ACC112 (cell line): Measurements from ENCODE around the gene RSRC2.
A peak's percentile ranks its signal among the peaks of the same experiment; 100 is the strongest.
"Not testable (repeated sequence)": the region's sequence is repeated elsewhere in the genome, so short reads cannot be mapped to it uniquely, and the experiment has no call there.

Experiments
- H2AFZ ChIP-seq: fragments of 200-600 bp; sonication (generic); one replicate; pipeline ENCODE4 v1.6.0; 2017; ENCODE audit warnings: antibody characterized with exemption, low read length; ENCODE audit not compliant: unreplicated experiment
- H3K27ac ChIP-seq: fragments of 200-600 bp; sonication (generic); 2 replicates; pipeline ENCODE4 v1.5.1; 2014; ENCODE audit warnings: low read depth, mild to moderate bottlenecking, antibody characterized with exemption, low read length, moderate library complexity
- H3K27me3 ChIP-seq: fragments of 200-600 bp; sonication (generic); 2 replicates; pipeline ENCODE4 v1.6.1; 2014; ENCODE audit warnings: mild to moderate bottlenecking, antibody characterized with exemption, low read length, moderate library complexity, mixed read lengths; ENCODE audit not compliant: insufficient read depth
- H3K36me3 ChIP-seq: fragments of 200-600 bp; sonication (generic); 2 replicates; pipeline ENCODE4 v1.6.1; 2016; ENCODE audit warnings: mild to moderate bottlenecking, antibody characterized with exemption, low read length, moderate library complexity, mixed read lengths; ENCODE audit not compliant: insufficient read depth
- H3K4me1 ChIP-seq: fragments of 200-600 bp; sonication (generic); one replicate; pipeline ENCODE4 v1.6.1; 2016; ENCODE audit warnings: low read length, mixed read lengths; ENCODE audit not compliant: insufficient read depth, unreplicated experiment, control insufficient read depth
- H3K4me3 ChIP-seq: fragments of 200-600 bp; sonication (generic); 2 replicates; pipeline ENCODE4 v1.5.1; 2014; ENCODE audit warnings: mild to moderate bottlenecking, low read depth, low read length
- H3K79me2 ChIP-seq: fragments of 200-600 bp; sonication (generic); one replicate; pipeline ENCODE4 v1.6.0; 2016; ENCODE audit warnings: low read length; ENCODE audit not compliant: control insufficient read depth, unreplicated experiment, insufficient read depth

The RSRC2 gene, protein sequence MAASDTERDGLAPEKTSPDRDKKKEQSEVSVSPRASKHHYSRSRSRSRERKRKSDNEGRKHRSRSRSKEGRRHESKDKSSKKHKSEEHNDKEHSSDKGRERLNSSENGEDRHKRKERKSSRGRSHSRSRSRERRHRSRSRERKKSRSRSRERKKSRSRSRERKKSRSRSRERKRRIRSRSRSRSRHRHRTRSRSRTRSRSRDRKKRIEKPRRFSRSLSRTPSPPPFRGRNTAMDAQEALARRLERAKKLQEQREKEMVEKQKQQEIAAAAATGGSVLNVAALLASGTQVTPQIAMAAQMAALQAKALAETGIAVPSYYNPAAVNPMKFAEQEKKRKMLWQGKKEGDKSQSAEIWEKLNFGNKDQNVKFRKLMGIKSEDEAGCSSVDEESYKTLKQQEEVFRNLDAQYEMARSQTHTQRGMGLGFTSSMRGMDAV

DNA sequence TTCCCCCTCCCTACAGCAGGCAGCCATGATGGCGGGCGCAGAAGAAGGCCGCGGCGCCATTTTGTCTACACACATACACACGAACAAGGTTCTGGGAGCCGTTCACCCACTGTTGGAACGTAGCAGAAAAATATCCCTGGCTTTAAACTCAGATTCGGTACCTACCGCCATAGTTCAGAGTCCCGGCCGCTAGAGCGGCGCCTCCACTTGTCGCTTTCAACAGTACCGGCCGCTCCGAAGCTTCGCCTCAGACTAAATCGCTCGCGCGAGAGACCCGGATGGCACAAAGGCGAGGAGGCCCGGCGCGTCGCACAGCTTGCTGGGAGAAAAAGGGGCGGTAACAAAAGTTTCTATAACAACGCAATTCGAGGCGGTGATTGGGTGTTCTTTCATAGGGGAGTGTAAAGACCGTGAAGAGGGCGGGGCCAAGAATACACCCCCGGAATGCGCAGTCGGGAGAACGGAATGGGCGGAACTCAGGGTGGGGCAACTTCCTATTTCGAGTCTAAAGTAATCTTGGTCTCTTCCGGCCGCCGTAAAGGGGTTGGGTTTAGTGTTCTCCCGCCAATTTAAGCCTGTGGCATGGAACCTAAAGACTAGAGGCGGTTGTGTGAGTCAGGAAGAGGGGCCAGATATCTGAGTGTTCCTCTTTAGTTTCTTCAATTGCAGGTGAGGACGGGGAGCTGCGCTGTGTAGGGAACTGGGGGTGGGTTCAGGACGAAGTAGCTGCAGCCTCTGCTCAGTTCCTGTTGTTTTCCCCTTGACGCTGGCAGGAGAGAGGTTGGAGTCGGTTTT is at the start of gene RSRC2, which contains the start of gene KNTC1:
Gene RSRC2 (minus strand): TSS at position 254 of the 795 bp plus-strand sequence. CDS start 83 bp downstream, at position 171.
Gene KNTC1 (plus strand): TSS at position 567 of the 795 bp plus-strand sequence. CDS start 2,815 bp downstream, outside the sequence.
- Histone ChIP-seq H3K27me3 (no peaks in the 10 kb centered on the region), H3K4me3 (peak within 1 kb of the TSS; percentile 98), H3K36me3 (peaks cover 39% of the 10 kb centered on the region)

DNA sequence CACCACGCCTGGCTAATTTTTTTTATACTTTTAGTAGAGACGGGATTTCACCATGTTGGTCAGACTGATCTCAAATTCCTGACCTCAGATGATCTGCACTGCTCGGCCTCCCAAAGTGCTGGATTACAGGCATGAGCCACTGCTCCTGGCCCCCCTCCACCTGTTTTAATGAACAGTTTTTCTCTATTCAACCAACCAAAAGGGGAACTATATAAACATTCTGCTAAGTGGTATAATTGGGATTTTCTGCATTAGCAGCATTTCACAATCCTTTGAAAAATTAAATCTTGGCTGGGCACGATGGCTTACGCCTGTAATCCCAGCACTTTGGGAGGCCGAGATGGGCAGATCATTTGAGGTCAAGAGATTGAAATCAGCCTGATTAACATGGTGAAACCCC is 45.1 kb upstream of the RSRC2 start:
- H2AFZ ChIP-seq, result no peak overlapping the region
- no peak overlapping the region for H3K27ac ChIP-seq
- H3K27me3 ChIP-seq, result no peaks in the 10 kb centered on the region
- H3K4me1 ChIP-seq, result peaks cover 7% of the 10 kb centered on the region
- peaks cover 37% of the 10 kb centered on the region for H3K36me3 ChIP-seq
- H3K4me3 ChIP-seq, result no peak overlapping the region
- H3K79me2 ChIP-seq, result no peaks in the 10 kb centered on the region

More for the DNA sequence above, at the start of gene RSRC2, which contains the start of gene KNTC1:
- H3K79me2 ChIP-seq, result peaks cover 87% of the 10 kb centered on the region
- peak within 1 kb of the TSS; percentile 88 for H2AFZ ChIP-seq
- peaks cover 25% of the 10 kb centered on the region for H3K4me1 ChIP-seq
- H3K27ac ChIP-seq, result peak within 1 kb of the TSS; percentile 97

DNA sequence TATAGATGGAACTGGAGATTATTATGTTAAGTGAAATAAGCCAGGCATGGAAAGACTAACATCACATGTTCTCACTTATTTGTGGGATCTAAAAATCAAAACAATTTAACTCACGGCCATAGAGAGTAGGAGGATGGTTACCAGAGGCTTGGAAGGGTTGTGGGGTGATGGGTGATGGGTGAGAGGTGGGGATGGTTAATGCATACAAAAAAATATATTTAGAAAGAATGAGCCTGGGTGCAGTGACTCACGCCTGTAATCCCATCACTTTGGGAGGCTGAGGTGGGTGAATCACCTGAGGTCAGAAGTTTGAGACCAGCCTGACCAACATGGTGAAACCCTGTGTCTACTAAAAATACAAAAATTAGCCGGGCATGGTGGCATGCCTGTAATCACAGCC is 43.3 kb upstream of the RSRC2 start:
- not testable (repeated sequence) for H3K27me3 ChIP-seq, H3K4me1 ChIP-seq, H3K27ac ChIP-seq, H3K79me2 ChIP-seq, H2AFZ ChIP-seq, H3K4me3 ChIP-seq
- H3K36me3 ChIP-seq, result peaks cover 26% of the 10 kb centered on the region

DNA sequence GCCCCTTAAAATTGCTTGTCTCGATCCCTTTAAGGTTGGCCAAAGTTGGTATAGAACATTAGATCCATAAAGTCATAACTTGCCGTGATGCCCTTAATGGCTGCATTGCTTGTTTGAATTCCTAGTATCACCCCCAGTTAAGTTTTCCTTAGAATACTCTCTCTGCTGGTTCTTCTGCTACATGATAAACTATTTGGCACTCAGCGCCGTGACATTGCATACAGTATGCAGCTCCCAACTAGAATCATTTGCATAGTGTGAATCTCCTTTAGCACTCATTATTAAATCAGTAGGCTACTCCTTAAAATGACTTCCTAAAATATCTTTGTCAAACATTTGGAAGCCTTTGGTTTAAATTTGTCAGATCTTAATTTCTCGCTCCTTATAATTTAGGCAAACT is 42.6 kb upstream of the RSRC2 start:
- peaks cover 7% of the 10 kb centered on the region for H3K4me1 ChIP-seq
- H3K4me3 ChIP-seq, result no peak overlapping the region
- H2AFZ ChIP-seq, result no peak overlapping the region
- H3K27me3 ChIP-seq, result no peaks in the 10 kb centered on the region
- no peak overlapping the region for H3K27ac ChIP-seq
- H3K36me3 ChIP-seq, result peaks cover 25% of the 10 kb centered on the region
- no peaks in the 10 kb centered on the region for H3K79me2 ChIP-seq

DNA sequence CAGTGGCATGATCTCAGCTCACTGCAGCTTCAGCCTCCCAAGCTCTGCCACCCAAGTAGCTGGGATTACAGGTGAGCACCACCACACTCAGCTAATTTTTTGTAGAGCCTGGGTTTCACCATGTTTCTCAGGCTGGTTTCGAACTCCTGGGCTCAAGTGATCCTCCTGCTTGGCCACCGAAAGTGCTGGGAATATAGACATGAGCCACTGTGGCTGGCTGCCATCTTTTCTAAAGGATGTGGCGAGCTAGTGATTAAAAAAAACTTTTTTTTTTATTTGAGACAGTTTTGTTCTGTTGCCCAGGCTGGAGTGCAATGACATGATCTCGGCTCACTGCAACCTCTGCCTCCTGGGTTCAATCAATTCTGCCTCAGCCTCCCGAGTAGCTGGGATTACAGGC is 40.1 kb upstream of the RSRC2 start:
- not testable (repeated sequence) for H3K4me3 ChIP-seq, H2AFZ ChIP-seq, H3K27ac ChIP-seq, H3K79me2 ChIP-seq, H3K27me3 ChIP-seq, H3K4me1 ChIP-seq
- peaks cover 30% of the 10 kb centered on the region for H3K36me3 ChIP-seq

DNA sequence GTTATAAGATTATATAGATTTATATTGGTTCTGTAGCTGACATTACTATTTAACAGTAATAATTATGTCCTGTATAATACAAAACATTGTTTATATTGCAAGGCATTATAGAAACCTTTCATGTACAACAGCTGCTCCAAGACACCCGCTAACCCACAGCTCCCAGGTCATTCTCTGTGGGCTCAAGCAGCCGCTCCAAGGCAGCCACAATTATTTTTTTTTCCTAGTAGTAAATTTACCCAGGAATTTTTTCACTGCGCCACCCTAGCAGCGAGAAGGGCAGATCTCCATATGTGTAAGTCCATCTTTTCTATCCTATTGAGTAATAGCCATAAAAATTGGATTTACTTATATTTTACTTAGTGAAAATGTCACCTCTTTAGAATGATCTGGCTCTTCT is 36.6 kb upstream of the RSRC2 start:
- Histone ChIP-seq H3K79me2 (no peaks in the 10 kb centered on the region), H3K4me1 (no peaks in the 10 kb centered on the region), H3K27ac (no peak overlapping the region), H2AFZ (no peak overlapping the region), H3K36me3 (peaks cover 18% of the 10 kb centered on the region), H3K4me3 (no peak overlapping the region), H3K27me3 (no peaks in the 10 kb centered on the region)

DNA sequence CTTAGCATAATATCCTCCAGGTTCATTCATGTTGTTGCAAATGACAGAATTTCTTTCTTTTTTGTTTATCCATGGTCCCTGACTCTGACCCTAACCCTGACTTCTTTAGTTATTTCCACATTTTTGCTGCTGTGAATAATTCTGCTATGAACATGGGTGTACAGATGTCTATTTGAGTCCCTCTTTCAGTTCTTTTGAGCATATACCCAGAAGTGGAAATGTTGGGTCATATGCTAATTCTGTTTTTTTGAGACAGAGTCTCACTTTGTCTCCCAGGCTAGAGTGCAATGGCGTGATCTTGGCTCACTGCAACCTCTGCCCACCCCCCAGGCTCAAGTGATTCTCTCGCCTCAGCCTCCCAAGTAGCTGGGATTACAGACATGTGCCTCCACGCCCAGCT is 33.4 kb upstream of the RSRC2 start:
- Histone ChIP-seq H3K27ac (no peak overlapping the region), H3K36me3 (peaks cover 18% of the 10 kb centered on the region), H3K4me3 (no peak overlapping the region), H3K27me3 (no peaks in the 10 kb centered on the region), H3K4me1 (no peaks in the 10 kb centered on the region), H3K79me2 (no peaks in the 10 kb centered on the region), H2AFZ (no peak overlapping the region)

DNA sequence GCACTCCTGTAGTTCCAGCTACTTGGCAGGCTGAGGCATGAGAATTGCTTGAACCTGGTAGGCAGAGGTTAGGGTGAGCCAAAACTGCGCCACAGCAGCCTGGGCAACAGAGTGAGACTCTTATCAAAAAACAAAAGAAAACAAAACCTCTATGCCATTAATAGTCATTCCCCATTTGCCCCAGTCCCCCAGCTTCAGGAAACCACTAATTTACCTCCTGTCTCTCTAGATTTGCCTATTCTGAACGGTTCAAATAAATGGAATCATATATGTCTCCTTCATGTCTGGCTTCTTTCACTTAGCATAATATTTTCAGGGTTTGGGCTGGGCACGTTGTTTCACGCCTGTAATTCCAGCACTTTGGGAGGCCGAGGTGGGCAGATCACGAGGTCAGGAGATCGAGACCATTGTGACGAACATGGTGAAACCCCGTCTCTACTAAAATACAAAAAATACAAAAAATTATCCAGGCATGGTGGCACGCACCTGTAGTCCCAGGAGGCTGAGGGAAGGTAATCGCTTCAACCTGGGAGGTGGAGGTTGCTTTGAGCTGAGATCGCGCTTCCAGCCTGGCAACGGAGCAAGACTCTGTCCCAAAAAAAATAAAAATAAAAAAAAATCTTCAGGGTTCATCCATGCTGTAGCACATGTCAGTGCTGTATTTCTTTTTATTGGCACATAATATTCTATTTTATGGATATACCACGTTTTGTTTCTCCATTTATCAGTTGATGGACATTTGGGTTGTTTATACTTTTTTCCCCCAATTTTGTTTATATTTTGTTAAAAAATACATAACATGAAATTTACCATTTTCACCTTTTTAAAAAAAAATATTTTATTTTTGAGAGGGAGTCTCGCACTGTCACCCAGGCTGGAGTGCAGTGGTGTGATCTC is 32.3 kb upstream of the RSRC2 start:
- Histone ChIP-seq H3K27ac (no peak overlapping the region), H3K4me3 (no peak overlapping the region), H3K36me3 (peaks cover 18% of the 10 kb centered on the region), H2AFZ (no peak overlapping the region), H3K4me1 (no peaks in the 10 kb centered on the region), H3K27me3 (no peaks in the 10 kb centered on the region), H3K79me2 (no peaks in the 10 kb centered on the region)

DNA sequence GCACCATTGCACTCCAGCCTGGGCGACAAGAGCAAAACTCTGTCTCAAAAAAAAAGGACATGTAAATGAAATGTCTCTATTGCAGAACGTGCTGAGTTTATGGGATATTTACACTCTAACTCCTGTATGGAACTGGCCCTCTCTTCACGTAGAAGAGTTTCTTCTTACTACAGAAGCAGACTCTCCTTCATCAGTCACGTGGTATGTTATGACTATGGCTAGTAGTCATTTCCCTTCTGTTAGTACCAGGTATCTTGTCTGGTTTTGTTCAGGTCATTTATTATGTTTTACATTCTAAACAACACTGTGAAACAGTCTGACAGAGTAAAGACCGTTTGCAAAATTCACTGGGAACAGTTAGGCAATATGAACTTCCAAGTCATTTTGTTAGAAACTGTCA is 20.6 kb upstream of the RSRC2 start:
- no peaks in the 10 kb centered on the region for H3K4me1 ChIP-seq
- no peak overlapping the region for H3K4me3 ChIP-seq
- no peak overlapping the region for H2AFZ ChIP-seq
- H3K27ac ChIP-seq, result no peak overlapping the region
- no peaks in the 10 kb centered on the region for H3K27me3 ChIP-seq
- peaks cover 30% of the 10 kb centered on the region; the same call in 1 of the 2 replicates for H3K36me3 ChIP-seq
- no peaks in the 10 kb centered on the region for H3K79me2 ChIP-seq

DNA sequence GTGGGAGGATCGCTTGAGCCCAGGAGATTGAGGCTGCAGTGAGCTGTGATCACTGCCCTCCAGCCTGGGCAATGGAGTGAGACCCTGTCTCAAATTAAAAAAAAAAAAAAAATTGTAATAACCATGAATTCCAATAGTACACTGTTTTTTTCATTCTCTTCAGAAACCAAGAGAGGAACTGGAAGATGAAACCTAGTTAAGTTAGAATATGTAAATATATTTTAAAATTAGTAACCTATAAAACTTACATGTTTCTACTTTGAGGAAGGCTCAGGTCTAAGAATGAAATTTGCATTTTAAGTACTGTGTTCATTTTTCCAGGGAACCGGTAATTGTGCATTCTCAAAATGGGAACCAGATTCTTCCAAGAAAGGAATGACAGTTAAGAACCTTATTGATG is 19.1 kb upstream of the RSRC2 start:
- peaks cover 27% of the 10 kb centered on the region for H3K36me3 ChIP-seq
- no peaks in the 10 kb centered on the region for H3K27me3 ChIP-seq
- H3K79me2 ChIP-seq, result no peaks in the 10 kb centered on the region
- H3K27ac ChIP-seq, result no peak overlapping the region
- no peaks in the 10 kb centered on the region for H3K4me1 ChIP-seq
- no peak overlapping the region for H2AFZ ChIP-seq
- no peak overlapping the region for H3K4me3 ChIP-seq
